GM12892 (cell line): ENCODE results near the gene KLKB1.

ENCODE experiments used
- POLR2A ChIP-seq: IDR thresholded peaks from 2 replicates; pipeline ENCODE4 v1.6.1; 2011; ENCODE audit warnings: low read depth, low read length, control low read depth
- POLR2AphosphoS5 ChIP-seq: IDR thresholded peaks from 2 replicates; pipeline ENCODE4 v1.6.1; 2011; ENCODE audit warnings: low read depth, low read length, control low read depth
- TAF1 ChIP-seq: IDR thresholded peaks from 2 replicates; pipeline ENCODE4 v1.6.1; 2011; ENCODE audit warnings: low read depth, mild to moderate bottlenecking, control low read depth, low read length, borderline replicate concordance

DNA sequence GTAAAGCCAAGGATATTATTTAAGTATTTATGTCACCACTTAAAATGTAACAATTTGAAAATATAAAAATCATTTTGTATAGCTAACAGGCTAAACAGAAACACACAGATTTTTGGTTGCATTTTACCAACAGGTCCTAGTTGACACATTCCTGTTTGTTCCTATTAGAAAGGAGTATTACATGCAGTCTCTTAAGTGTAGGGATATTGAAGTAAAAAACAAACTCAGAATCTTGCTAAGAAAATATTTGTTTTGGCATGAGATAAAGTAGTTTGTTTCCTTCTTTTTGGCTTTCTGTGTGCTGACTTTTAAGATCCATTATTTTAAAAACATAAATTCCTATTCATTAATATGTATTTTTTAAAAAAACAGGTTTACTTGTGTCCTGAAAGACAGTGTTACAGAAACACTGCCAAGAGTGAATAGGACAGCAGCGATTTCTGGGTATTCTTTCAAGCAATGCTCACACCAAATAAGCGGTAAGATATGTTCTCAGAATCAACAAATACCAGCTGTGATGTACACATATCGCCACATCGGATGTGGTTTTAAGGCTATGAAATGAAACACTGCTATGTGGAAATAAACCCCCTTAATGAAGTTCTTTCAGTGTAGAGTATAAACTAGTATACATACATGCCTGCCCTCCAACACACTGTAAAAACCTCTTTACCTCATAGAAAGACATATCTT lies 45.5 kb downstream of the KLKB1 start:
- TF ChIP-seq POLR2AphosphoS5 (no peak), POLR2A (no peak), TAF1 (no peak)
